Epithelial cell of prostate (primary cell): ENCODE results near the gene ATXN1L.
"Not testable (repeated sequence)": the region's sequence is repeated elsewhere in the genome, so short reads cannot be mapped to it uniquely, and the experiment has no call there.

Source experiments
- DNase-seq: peaks from one replicate; pipeline ENCODE4 v3.0.0-alpha.2; 2011; ENCODE audit warnings: low read depth, low spot score
- H3K27ac ChIP-seq: fragments of 450-650 bp; 2 replicates; pipeline ENCODE4 v1.5.1; 2017; ENCODE audit warnings: mild to moderate bottlenecking

The ATXN1L gene

DNA sequence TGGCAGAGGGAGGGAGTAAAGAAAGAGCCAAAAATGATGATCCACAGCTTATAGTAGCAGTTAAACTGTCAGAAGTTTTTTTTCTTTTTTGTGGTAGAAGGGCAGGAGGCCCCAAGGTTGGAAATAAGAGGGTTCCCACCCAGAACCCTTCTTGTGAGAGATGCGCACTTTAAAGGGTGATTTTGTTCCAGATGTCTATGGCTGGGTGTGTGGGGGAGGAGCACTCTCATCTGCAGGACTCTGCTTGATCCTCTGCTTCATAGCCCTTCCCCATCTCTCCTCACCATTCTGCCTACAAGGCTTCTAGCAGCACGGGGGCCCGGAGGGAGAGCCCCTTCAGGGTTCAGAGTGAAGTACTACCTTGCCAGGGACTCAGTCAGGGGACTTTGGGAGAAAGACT is 6.4 kb downstream of the ATXN1L start:
- no peak for DNase-seq
- no peak overlapping the region for H3K27ac ChIP-seq

DNA sequence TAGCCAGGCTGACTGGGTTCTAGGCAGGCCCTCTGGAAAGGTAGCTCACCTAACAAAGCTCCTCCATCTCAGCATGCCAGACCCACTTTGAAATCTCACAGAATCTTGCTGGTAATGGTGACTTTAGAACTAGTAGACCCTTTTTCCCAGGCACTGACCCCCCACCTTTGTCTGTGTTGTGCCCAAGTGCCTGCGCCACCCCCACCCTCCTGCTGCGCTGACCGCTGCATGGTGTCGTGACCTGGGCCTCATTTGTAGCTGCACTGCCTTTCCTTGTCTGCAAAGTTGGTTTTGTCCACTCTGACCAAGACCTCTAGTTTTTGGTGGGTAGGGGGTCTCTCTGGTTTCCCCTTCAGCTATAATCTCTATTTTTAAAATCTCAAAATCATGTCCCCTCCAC is 6.8 kb downstream of the ATXN1L start:
- no peak overlapping the region for H3K27ac ChIP-seq
- no peak for DNase-seq

DNA sequence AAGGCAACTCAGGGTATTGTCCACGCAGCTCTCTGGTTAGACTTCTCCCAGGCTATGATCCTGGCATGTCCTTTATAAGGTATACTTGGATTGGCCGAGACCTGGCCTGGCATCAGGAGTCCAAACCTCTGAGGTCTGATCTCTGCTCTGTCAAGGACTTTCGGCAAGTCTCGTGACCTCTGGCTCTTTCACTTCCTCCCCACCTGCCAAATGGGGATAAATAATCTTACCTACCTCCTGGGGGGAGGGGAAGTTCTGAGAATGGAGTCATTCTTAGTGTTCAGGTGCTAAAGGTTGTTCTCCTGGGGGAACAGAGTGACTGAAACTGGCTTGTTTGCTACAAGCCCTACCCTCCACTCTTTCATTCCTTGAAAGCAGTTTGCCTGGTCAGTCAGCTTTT is 7.6 kb downstream of the ATXN1L start:
- no peak for DNase-seq
- no peak overlapping the region for H3K27ac ChIP-seq

DNA sequence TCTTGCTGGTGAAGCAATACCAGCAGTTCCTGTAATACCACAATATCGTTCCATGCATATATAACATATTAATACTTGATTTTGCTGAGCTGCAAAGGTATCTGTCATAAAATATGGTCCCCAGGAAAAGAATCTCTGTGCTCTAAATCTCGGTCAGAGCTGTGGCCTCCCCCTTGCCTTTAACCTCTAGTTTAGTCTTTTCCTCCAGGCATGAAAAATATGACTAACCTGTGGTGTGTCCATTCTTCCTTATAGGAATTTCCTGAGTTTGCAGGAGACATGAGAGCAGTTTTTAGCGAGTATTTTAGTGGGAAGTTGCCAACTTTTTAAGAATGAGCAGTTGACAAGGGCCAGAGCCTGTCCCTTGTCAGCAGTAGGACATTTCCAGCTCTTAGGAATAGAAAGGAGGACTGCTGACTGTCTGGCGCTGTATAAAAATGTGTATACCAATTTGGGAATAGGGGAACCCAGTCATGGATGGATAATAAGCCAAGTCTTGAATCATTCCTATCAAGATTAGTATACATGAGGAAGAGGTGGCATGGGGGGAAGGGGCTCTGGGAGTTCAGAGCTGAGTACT is 8.7 kb downstream of the ATXN1L start:
- no peak for DNase-seq

DNA sequence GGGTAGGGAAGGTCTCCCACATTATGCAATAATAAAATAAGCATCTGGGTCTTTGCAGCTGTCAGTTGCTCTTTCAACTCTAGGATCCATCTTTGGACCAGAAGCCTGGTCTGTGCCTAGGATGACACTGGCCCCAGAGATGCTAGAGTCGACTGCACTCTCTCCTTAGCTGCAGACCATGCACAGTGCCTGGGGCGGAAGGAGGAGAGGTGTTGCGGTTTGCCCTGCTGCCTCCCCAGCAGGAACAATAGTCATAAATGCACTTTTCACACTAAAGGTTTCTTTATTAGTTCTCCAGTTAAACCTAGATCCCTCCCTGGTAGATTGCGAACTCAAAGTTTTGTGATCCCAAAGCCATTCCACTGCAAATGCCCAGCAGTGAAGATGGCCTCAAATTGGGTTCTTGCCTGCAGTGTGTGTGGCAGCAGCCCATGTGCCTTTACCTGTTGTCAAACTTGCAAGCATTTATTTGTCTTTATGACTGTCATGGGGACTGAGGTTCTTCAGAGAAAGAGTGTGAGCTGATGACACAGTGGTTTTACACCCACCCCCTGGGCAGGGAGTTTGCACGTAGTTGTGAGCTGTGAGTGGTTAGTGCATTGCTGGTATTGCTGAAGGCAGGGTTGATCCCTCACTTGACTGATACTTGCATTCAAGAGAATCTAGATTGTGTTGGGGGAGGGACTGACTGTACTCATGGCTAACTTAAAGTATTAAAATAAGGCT is 10.3 kb downstream of the ATXN1L start:
- no peak overlapping the region for H3K27ac ChIP-seq
- DNase-seq, result no peak

More for the DNA sequence above, 8.7 kb downstream of the ATXN1L start:
- no peak overlapping the region for H3K27ac ChIP-seq

DNA sequence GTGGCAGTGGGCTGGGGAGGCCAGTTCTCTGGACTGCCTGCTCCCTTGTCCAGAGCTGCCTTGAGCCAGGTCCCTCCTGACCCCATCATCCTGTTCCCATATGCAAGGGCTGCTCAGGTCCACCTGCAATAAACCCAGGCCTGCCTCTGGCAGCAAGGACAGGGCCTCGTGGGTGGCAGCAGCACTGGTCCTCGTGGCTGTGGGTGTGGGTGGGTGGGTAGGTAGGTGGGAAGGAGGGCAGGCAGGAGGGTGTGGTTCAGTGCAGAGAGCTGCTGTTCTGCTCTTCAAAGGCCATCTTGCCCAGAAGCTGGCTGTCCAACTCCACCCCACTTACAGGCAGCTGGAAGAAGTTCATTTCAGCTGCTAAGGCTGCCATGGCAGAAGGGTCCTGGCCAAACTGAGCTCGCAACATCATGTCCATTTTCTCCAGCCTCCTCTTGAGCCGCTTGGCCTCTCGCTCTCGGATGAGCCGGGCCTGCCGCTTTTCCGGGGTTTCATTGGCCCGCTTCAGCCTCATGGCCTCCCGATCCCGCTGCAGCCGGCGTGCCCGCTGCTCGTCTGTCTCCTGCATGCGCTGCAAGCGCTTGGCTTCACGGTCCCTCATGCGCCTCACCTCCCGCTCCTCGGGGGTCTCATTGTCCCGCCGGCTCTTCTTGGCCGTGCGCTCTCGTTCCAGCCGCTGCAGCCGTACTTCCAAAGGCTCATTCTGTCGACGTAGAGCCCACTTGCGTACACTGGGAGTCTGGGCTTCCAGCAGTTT is 14.2 kb downstream of the ATXN1L start:
- DNase-seq, result no peak
- no peak overlapping the region for H3K27ac ChIP-seq

DNA sequence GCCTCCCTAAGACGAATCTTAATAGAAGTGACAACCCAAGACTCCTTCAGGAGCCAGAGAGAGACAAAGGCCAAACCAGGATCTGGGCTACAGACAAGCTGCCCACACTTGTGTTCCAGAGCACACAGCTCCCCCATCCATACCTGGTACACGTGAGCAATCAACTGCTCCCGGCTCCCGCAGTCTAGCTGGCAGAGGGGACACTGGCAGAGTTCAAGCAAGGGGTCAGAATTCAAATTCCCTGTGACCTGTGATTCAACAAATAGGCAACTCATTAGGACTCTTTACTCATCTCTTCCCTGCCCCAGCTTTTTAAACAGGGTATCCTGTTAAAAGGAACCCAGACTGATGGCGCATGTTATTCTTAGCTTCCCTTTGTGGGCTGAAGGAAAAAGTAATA is 18.2 kb downstream of the ATXN1L start:
- no peak for DNase-seq
- H3K27ac ChIP-seq, result no peak overlapping the region

DNA sequence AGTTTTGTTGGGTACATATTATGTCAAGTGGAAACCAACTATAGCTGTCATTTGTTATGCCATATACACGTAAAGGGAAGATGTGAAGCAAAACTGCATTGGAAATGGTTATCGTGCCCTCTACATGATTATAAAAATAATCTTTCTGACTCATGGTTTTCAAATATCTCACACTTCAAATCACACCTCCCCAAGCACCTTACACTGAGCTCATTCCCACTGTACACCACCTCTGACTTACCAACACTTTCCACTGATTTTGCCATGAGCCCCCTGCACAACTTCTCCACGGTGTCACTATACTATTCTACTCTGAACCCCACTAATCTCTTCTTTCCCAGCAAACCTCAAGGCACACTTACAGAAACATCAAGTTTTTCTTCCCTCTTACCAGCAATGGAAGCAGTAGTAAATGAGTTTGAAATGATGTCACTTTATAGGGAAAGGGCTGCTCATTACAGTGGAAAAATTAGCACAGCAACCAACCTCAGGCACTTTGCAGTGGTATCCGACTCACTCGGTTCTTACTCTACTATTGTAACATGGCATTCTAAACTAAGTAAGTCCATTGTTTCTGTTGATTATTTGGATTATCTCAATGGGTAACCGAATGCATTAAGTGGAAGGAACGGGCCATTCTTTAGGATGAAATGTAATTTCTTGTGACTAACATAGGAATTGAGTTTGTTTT is 19.5 kb downstream of the ATXN1L start:
- DNase-seq, result no peak
- H3K27ac ChIP-seq, result no peak overlapping the region

DNA sequence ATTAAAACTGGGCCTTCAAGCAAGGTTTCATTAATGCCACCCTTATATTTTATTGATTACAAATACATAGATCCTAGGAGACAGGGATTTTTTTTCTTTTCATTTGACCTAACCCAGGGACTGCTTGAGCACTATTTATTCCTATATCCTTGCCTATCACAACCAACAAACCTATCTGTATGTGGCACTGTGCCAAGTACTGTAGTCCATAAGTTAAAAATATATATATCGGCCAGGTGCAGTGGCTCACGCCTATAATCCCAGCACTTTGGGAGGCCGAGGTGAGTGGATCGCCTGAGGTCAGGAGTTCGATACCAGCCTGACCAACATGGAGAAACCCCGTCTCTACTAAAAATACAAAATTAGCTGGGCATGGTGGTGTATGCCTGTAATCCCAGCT is 21.4 kb downstream of the ATXN1L start:
- H3K27ac ChIP-seq, DNase-seq: not testable (repeated sequence)

DNA sequence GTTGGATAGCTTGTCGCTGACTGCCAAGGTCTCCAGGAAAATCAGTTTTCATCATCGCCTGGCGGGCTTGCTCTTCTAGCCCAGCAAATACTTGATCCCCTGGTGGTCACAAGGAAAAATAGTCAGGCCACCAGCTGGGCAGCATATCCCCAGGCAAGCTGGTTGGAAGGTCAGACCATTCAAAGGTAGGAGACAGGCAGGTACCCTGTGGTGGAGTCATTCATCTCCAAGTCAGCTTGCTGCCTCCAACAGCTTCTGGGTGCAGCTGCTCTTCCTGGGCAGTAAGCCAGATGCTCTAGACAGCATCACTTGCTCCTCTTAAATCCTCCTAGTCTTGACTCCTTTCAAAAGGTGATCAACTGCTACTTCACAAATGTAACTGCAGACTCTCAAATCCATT is 22.2 kb downstream of the ATXN1L start:
- DNase-seq, result no peak
- H3K27ac ChIP-seq, result no peak overlapping the region

DNA sequence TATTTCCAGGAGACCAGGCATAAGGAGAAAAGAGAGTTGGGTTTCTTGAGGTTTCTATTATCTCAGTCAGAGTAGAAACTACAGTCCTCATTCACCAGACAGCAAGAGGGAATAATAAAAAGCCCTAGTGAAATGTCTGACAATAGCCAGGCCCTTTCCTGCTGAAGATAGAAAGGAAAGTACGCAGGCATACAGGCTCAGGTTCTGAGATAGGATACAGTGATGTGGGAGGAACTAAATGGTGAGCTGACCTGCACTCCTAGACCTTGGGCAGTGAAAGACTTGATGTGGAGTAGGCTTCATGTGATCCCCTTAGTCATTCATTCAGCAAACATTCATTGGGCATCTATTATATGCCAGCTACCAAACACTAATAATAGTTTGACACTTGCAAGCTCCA is 23.3 kb downstream of the ATXN1L start:
- no peak overlapping the region for H3K27ac ChIP-seq
- DNase-seq, result no peak

DNA sequence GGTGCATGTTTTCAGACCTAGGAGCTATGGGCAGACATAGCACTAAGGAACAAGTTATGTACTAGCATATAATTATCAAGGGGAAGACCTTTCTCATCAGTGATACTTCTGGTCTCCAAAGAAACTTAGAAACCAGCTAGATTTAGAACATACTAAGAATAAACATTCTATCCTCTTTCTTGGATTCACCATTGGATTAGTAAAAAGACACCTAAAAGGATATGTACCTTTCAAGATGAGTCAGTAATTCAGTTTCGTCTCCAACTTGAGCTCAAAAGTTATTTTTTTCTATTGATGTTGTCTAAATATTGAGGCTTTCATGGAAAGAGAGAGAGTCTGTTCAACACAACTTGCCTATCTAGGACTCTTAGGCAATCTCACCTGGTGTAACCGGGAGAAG is 25.0 kb downstream of the ATXN1L start:
- DNase-seq, result no peak
- H3K27ac ChIP-seq, result no peak overlapping the region

DNA sequence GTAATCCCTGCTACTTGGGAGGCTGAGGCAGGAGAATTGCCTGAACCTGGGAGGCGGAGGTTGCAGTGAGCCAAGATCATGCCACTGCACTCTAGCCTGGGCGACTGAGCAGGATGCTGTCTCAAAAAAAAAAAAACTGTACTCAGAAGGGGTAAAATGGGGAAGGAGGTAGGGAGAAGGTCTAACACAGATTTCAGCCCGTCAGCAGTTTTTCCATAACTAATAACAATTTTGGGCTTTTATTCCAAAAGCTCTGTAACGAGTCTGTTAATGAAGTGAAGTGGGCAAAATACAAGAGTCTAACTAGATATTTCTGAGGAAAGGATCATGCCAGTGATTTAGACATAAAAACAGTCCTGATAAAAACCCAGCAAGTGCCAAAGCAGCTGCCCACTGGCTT is 27.4 kb downstream of the ATXN1L start:
- H3K27ac ChIP-seq, result no peak overlapping the region
- DNase-seq, result no peak

DNA sequence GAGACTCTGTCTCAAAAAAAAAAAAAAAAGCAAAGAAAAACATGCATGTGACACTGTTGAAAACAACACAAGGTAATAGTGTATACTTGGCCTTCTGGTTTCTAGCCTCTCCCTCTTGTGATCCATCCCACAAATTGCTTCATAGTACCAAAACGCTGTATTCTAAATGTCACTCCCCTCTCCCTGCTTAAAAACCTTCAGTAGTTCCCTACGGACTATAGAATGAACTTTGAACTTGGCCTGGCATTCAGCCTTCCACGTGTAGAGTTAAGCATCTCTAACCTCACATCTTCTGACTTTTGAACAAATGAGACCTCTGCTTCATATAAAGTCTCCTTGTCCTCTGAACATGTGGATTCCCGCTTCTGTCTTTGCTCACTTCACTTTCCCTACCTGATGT is 33.1 kb downstream of the ATXN1L start:
- no peak for DNase-seq
- H3K27ac ChIP-seq, result no peak overlapping the region

DNA sequence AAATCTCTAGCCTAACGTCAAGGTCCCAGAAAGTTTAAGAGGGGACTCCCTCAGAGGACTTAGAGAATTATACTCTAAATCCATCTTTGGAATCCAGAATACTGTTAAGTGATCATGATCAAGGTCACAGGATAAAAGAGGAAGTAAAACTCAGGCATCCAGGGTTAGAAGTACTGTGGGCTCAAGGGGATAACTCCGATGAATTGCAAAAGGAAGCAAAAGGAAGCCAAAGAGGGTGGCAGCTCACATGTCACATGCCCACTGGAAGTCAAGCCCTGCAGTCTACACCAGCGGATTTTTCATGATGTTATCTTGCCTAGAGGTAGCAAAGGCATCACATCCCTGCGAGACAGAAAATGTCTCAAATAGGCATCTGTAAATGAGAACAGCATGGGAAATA is 34.4 kb downstream of the ATXN1L start:
- no peak for DNase-seq

DNA sequence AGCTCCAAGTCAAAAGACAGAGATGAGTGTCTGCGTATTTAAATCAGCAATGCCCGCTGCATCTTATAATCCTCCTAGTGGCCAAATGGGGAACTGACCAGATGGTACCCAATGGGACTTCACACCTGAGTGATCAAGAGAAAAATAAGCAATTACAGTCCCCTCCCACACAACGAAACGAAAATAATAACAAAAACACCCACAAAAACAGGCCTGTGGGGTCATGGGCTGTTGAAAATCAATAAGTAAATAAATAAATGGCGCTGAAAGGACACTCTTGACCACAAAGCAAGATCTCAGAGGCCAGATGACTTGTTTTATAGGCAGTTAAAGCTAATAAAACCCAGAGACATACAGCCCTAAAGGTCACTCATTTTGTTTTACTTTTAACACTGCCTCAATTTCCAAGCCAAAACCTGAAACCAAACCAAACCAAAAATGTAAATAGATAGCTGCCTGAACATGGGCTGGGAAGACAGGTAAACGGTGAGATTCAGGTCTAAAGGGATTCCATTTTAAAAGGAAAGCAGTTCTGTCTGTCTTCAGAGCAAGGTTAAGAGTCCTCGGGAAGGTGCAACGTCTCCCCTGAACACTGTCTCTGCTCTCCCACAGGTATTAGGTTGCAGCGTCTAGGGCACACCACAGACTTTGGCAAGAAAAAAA is 36.9 kb downstream of the ATXN1L start:
- DNase-seq, result no peak
- H3K27ac ChIP-seq, result peak overlapping the region; percentile 55

More for the DNA sequence above, 34.4 kb downstream of the ATXN1L start:
- H3K27ac ChIP-seq, result no peak overlapping the region

DNA sequence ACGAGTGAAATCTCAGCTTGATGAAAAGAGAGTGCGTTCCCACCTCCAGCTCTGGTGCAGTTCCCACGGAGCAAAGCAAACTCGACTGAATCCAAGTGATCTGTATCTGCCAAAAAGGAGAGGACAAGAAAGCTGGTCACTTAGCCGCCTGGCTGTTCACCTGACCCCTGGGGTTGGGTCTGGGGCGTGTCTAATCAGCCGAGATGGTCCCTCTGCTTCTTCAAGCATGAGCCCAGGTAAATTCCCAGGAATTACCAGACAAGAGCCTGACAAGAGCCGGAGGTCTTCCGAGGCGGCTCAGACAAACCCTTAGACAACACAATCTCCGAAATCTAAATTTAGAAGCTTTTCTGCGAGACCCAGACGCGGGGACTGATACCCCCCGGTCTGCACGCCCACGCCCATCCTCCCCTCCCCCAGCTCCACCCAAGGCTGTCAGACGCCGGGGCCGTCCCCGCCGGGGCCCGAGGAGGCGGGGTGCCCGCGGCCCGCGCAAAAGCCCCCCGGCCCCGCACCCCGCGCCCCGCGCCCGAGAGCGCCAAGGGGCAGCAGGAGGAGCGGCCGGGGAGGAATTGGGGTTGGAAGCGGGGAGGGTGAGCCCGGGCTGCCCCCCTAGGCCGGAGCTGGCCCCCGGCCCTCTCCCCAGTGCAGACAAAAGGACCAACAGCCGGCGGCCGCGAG is 37.5 kb downstream of the ATXN1L start:
- peak overlapping the region; percentile 55 for H3K27ac ChIP-seq

DNA sequence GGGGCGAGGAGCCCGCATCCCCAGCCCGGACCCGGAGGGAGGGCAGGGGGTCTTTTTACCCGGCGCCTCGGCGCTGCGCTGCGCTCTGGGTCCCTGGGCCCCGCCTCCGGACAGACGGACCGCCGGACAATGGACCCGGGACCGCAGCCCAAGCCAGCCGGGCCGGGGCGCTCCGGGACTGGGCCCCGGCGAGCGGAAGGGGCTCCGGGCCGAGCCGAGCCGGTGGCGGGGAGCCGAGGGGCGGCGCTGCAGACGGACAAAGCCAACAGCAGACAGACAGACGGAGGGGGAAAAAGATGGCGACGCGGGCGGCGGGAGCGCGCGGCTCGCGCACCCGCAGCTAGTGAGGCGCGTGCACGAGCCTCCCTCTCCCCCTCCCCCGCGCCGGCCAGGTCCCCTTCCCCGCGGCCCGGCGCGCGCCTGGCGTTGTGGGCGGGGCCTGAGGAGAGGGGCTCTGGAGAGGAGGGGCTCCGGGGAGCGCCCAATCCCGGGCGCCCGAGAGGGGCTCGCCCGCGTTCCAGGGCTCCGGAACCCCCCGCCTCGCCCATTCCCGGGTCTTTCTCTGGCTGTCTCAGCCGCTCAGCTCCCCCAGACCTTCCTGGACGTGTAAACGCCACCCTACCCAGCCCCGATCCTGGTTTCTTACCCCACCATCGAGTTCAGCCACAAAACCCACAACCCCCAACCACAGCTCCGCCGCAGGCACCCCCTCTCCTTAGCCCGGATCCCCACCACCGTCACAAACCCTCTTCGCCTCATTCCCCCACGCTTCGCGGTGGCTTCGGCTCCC is 38.3 kb downstream of the ATXN1L start, which contains the start of gene ZNF821:
Gene ZNF821, minus strand, starts transcription at position 334 of the 790 bp plus-strand sequence. CDS start 4,236 bp downstream, outside the sequence.
- H3K27ac ChIP-seq, result peak within 1 kb of the TSS; percentile 55
- peak; percentile 8 for DNase-seq

More for the DNA sequence above, 37.5 kb downstream of the ATXN1L start:
- no peak for DNase-seq

DNA sequence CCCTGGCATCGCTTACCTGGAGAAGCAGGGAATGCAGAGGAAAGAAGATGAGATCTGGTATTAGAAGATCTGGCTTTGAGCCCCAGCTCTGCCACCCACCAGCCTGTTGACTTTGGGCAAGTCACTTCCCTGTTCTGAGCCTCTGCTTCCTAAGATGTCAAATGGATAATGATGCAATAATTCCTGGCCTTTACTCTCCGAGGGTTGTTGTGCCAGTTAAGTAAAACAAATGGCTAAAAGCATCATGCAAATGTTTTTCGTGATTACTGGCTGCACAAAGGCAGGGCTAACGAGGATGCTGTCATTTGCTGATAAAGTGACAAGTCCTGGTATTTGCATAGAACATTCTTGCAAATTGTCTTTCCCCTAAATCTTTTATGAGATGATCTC is 39.5 kb downstream of the ATXN1L start:
- no peak for DNase-seq
- H3K27ac ChIP-seq, result peak overlapping the region; percentile 4
